HepG2 (cell line): ENCODE data around the gene TBL3. TPM values are rescaled to one million over a fixed set of nuclear protein-coding genes. Genes with fewer than 3 reads are reported as not detected.

Source experiments
- ATF1 ChIP-seq: IDR thresholded peaks from 2 replicates; pipeline ENCODE4 v1.6.1; 2016; ENCODE audit warnings: mild to moderate bottlenecking, control low read depth
- CENPT ChIP-seq: sonication (generic); formaldehyde crosslinking; IDR thresholded peaks from 2 replicates; pipeline ENCODE4 v1.8.0; 2022; ENCODE audit warnings: low read depth, mild to moderate bottlenecking, moderate library complexity, missing genetic modification reagents
- ERF ChIP-seq: IDR thresholded peaks from 2 replicates; pipeline ENCODE4 v1.6.1; 2018; ENCODE audit warnings: missing biosample characterization, missing genetic modification reagents
- GPBP1L1 ChIP-seq: sonication (generic); formaldehyde crosslinking; IDR thresholded peaks from 2 replicates; pipeline ENCODE4 v1.5.0; 2020; ENCODE audit warnings: mild to moderate bottlenecking, missing genetic modification reagents
- HIVEP1 ChIP-seq: sonication (generic); formaldehyde crosslinking; IDR thresholded peaks from 2 replicates; pipeline ENCODE4 v1.4.0; 2020; ENCODE audit warnings: mild to moderate bottlenecking, missing genetic modification reagents
- MXI1 ChIP-seq: IDR thresholded peaks from 3 replicates; pipeline ENCODE4 v1.6.1; 2012; ENCODE audit warnings: low read depth, low read length, inconsistent platforms, borderline replicate concordance
- NFE2 ChIP-seq: sonication (generic); formaldehyde crosslinking; IDR thresholded peaks from 2 replicates; pipeline ENCODE4 v1.4.0; 2020; ENCODE audit warnings: missing genetic modification reagents
- NFKB2 ChIP-seq: sonication (generic); formaldehyde crosslinking; IDR thresholded peaks from 2 replicates; pipeline ENCODE4 v1.4.0; 2020; ENCODE audit warnings: missing genetic modification reagents, borderline replicate concordance
- NFKBIZ ChIP-seq: IDR thresholded peaks from 2 replicates; pipeline ENCODE4 v1.6.1; 2018; ENCODE audit warnings: missing genetic modification reagents, missing compliant biosample characterization
- PBX2 ChIP-seq: IDR thresholded peaks from 2 replicates; pipeline ENCODE4 v1.6.1; 2016; ENCODE audit warnings: control low read depth
- POLR2A ChIP-seq, 2 experiments: IDR thresholded peaks; 2 replicates each; pipeline ENCODE4 v1.6.1; 2011; ENCODE audit warnings: low read depth in 2 of 2, low read length in 2 of 2, mild to moderate bottlenecking in 1 of 2, moderate library complexity in 1 of 2; ENCODE audit not compliant: insufficient read depth in 1 of 2
- POLR2G ChIP-seq: fragments of 200-400 bp; formaldehyde crosslinking; IDR thresholded peaks from 2 replicates; pipeline ENCODE4 v1.6.1; 2018; ENCODE audit warnings: mild to moderate bottlenecking, low read depth, low read length, moderate library complexity
- RELA ChIP-seq: sonication (generic); formaldehyde crosslinking; IDR thresholded peaks from 2 replicates; pipeline ENCODE4 v1.4.0; 2020; ENCODE audit warnings: missing genetic modification reagents
- SP5 ChIP-seq: IDR thresholded peaks from 2 replicates; pipeline ENCODE4 v1.6.1; 2016; ENCODE audit warnings: low read depth, borderline replicate concordance
- TBX2 ChIP-seq: sonication (generic); formaldehyde crosslinking; IDR thresholded peaks from 2 replicates; pipeline ENCODE4 v1.5.0; 2020; ENCODE audit warnings: missing genetic modification reagents, mild to moderate bottlenecking, borderline replicate concordance
- ZBTB2 ChIP-seq: sonication (generic); formaldehyde crosslinking; IDR thresholded peaks from 2 replicates; pipeline ENCODE4 v1.8.0; 2022; ENCODE audit warnings: low read depth, missing genetic modification reagents
- ZNF280B ChIP-seq: sonication (generic); formaldehyde crosslinking; IDR thresholded peaks from 2 replicates; pipeline ENCODE4 v1.5.0; 2020; ENCODE audit warnings: missing genetic modification reagents, mild to moderate bottlenecking, borderline replicate concordance
- ZNF501 ChIP-seq: sonication (generic); formaldehyde crosslinking; IDR thresholded peaks from 2 replicates; pipeline ENCODE4 v1.5.1; 2020; ENCODE audit warnings: mild to moderate bottlenecking, moderate library complexity, missing genetic modification reagents
- ZNF557 ChIP-seq: sonication (generic); formaldehyde crosslinking; IDR thresholded peaks from 2 replicates; pipeline ENCODE4 v1.4.0; 2020; ENCODE audit warnings: missing genetic modification reagents
- ZNF589 ChIP-seq: sonication (generic); formaldehyde crosslinking; conservative IDR thresholded peaks from 2 replicates; pipeline ENCODE4 v1.8.0; 2022; ENCODE audit warnings: mild to moderate bottlenecking, moderate library complexity, missing genetic modification reagents
- ZNF788 ChIP-seq: sonication (generic); formaldehyde crosslinking; IDR thresholded peaks from 2 replicates; pipeline ENCODE4 v1.5.0; 2020; ENCODE audit warnings: mild to moderate bottlenecking, missing genetic modification reagents, borderline replicate concordance
- polyA plus RNA-seq, 8 experiments: library from polyadenylated mRNA; depleted of rRNA in 3 of 8; stranded (reverse) in 7 of 8; unstranded in 1 of 8; fragments of >200 nt; fragmentation: Illumina TruSeq in 4 of 8; extraction: Trizol in 4 of 8; gene quantifications; 2 replicates each; pipeline versions ENCODE4 v1.2.1 to v1.2.3, GENCODE V29; 2011 to 2016; ENCODE audit warnings: low read depth in 4 of 8, missing spikeins in 1 of 8, mixed read lengths in 1 of 8; ENCODE audit not compliant: insufficient read depth in 1 of 8
- total RNA-seq, 5 experiments: library from RNA; depleted of rRNA; stranded (reverse); fragments of >200 nt; fragmentation: Illumina TruSeq; extraction: Trizol; gene quantifications; 2 replicates each; pipeline ENCODE4 v1.2.3, GENCODE V29; 2016; ENCODE audit warnings: low read depth in 1 of 5
- TF ChIP-seq, protein P1 (sequence below): sonication (generic); formaldehyde crosslinking; IDR thresholded peaks from 2 replicates; pipeline ENCODE4 v1.5.0; 2020; ENCODE audit warnings: mild to moderate bottlenecking, missing genetic modification reagents

Gene TBL3
- total and polyA plus RNA-seq, 2 of the 13 experiments (the other 11 are each of a cell fraction or from before 2014, with no cell fraction given) = 16.8 to 38.0 TPM

- TF ChIP-seq PBX2 (CRISPR knock-in tag) (no peak), ZNF557 (CRISPR knock-in tag) (no peak), RELA (CRISPR knock-in tag) (no peak), MXI1 (peak; percentile 72; the same call in 1 of the 3 replicates), ATF1 (no peak), SP5 (peak; percentile 39; the same call in 1 of the 2 replicates), GPBP1L1 (CRISPR knock-in tag) (no peak), ZNF280B (CRISPR knock-in tag) (no peak), HIVEP1 (CRISPR knock-in tag) (peak; percentile 86), CENPT (CRISPR knock-in tag) (no peak), ZNF589 (no peak), POLR2G (peak; percentile 95), NFKB2 (CRISPR knock-in tag) (peak; percentile 56; the same call in 1 of the 2 replicates), ZBTB2 (CRISPR knock-in tag) (no peak), ZNF788 (CRISPR knock-in tag) (peak; percentile 78; the same call in 1 of the 2 replicates), ERF (CRISPR knock-in tag) (peak; percentile 80; the same call in 1 of the 2 replicates), TBX2 (CRISPR knock-in tag) (peak; percentile 84), POLR2A (IDR thresholded peaks at IDR 0.05; ENCODE audit: insufficient read depth in 1 of 2, low read depth in 2 of 2, low read length in 2 of 2) (peak; percentile 95), NFKBIZ (CRISPR knock-in tag) (peak; percentile 39; the same call in 1 of the 2 replicates), NFE2 (no peak), ZNF501 (CRISPR knock-in tag) (peak; percentile 57)
- TF ChIP-seq, protein P1, sequence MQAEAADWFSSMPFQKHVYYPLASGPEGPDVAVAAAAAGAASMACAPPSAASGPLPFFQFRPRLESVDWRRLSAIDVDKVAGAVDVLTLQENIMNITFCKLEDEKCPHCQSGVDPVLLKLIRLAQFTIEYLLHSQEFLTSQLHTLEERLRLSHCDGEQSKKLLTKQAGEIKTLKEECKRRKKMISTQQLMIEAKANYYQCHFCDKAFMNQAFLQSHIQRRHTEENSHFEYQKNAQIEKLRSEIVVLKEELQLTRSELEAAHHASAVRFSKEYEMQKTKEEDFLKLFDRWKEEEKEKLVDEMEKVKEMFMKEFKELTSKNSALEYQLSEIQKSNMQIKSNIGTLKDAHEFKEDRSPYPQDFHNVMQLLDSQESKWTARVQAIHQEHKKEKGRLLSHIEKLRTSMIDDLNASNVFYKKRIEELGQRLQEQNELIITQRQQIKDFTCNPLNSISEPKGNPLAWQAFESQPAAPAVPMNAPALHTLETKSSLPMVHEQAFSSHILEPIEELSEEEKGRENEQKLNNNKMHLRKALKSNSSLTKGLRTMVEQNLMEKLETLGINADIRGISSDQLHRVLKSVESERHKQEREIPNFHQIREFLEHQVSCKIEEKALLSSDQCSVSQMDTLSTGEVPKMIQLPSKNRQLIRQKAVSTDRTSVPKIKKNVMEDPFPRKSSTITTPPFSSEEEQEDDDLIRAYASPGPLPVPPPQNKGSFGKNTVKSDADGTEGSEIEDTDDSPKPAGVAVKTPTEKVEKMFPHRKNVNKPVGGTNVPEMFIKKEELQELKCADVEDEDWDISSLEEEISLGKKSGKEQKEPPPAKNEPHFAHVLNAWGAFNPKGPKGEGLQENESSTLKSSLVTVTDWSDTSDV (CRISPR knock-in tag) = no peak; the same call in 1 of the 2 replicates
These were observed 28.8 kb upstream of the TBL3 start, which contains the start of gene MSRB1 (continued) for GRCh38 chr16:1942810-1943726.
